ENCODE measurements around the gene NMNAT3.

DNA sequence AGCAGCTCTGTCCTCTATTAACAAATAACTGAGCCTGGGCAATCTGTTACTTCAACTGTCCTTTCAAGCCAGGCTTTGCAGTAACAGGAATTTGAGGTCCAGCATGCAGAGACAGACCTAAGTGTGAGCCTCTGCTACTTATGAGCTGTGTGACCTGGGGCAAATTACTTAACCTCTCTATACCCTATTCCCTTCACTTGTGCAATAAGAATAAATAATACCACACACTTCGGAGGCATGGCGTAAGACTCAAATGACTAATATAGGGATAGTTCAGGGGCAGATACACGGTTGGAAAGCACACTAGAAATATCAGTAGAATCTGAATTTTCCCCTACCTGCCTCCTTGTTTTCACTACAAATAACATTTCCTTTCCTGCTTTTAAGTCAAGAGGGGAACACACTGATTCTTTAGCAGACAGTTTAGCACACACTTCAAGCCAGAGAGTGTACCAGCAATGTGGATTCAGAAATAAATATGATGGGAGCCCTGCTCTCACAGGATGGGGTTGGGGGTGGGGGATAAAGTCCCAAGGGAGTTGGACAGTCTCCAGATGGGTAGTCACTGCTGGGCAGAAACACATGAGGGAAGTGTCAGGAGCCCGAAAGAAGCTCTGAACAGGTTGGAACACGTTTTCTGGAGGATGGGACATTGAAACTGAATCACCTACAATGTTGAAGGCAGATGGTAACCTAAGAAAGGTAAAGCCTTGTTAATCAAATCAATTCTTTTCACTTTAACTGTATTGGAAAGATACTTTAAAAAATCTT is 76.4 kb downstream of the NMNAT3 start:
- TF ChIP-seq POLR2A (IDR thresholded peaks at IDR 0.05; ENCODE audit: low read depth, low read length), result no peak
- TF ChIP-seq POLR2AphosphoS5 (IDR thresholded peaks at IDR 0.05; ENCODE audit: low read depth, low read length), result no peak
